Kidney (tissue), 14 donors: ENCODE measurements around the gene KCNH8. TPM values are rescaled to one million over a fixed set of nuclear protein-coding genes. Genes with fewer than 3 reads are reported as not detected.

ENCODE experiments used
- DNase-seq, 5 donors: peaks; one replicate each; pipeline ENCODE4 v3.0.0-alpha.2; 2013 to 2020
- FAIRE-seq: peaks from 2 replicates; lab custom pipeline; 2012; peaks lifted over from hg19 to GRCh38; lab: Jason Lieb, UNC
- H3K27ac ChIP-seq, 2 donors: one replicate each; pipeline ENCODE4 v1.7.0; 2013; ENCODE audit warnings: low read depth in 2 of 2, low read length in 2 of 2, inconsistent platforms in 1 of 2
- H3K27me3 ChIP-seq: one replicate; pipeline ENCODE4 v1.7.1; 2013; ENCODE audit warnings: low read length, inconsistent platforms; ENCODE audit not compliant: control insufficient read depth, insufficient read depth
- H3K36me3 ChIP-seq, 3 donors: one replicate each; pipeline versions ENCODE4 v1.7.0 to v1.7.1; 2013; ENCODE audit warnings: low read length in 3 of 3, control low read depth in 1 of 3, inconsistent platforms in 1 of 3; ENCODE audit not compliant: insufficient read depth in 3 of 3, control insufficient read depth in 2 of 3
- H3K4me1 ChIP-seq, 3 donors: one replicate each; pipeline versions ENCODE4 v1.7.0 to v1.7.1; 2013; ENCODE audit warnings: low read length in 3 of 3, inconsistent platforms in 1 of 3, low read depth in 1 of 3; ENCODE audit not compliant: control insufficient read depth in 2 of 3, insufficient read depth in 2 of 3
- H3K4me3 ChIP-seq, 3 donors: one replicate each; pipeline versions ENCODE4 v1.7.0 to v1.8.1; 2013; ENCODE audit warnings: low read length in 3 of 3, control low read depth in 1 of 3, inconsistent platforms in 1 of 3
- H3K9ac ChIP-seq, 3 donors: one replicate each; pipeline versions ENCODE4 v1.7.0 to v1.7.1; 2013; ENCODE audit warnings: low read length in 3 of 3, control low read depth in 1 of 3, inconsistent platforms in 1 of 3
- H3K9me3 ChIP-seq, 3 donors: one replicate each; pipeline versions ENCODE4 v1.7.0 to v1.7.1; 2013; ENCODE audit warnings: low read length in 3 of 3, control low read depth in 1 of 3, inconsistent platforms in 1 of 3; ENCODE audit not compliant: control insufficient read depth in 2 of 3, insufficient read depth in 1 of 3
- CTCF ChIP-seq: IDR thresholded peaks from 3 replicates; pipeline ENCODE4 v1.5.1; 2012; ENCODE audit warnings: mild to moderate bottlenecking, moderate library complexity, borderline replicate concordance; ENCODE audit not compliant: insufficient read depth; ENCODE audit errors: extremely low read depth
- intact Hi-C: fragments of 100-400 bp; cut with DNase I; formaldehyde crosslinking; loops from one replicate; pipeline ENCODE4 v1.11.1; 2022
- polyA plus RNA-seq: library from polyadenylated mRNA; stranded (reverse); fragments of 350-450 nt; fragmentation: Illumina TruSeq; extraction: RNeasy Lipid Tissue Mini Kit (QIAGEN cat#74804); gene quantifications from one replicate; pipeline ENCODE4 v1.2.3, GENCODE V29; 2014; ENCODE audit warnings: low read depth, low replicate concordance; ENCODE audit not compliant: insufficient read depth
- total RNA-seq: library from RNA; stranded (reverse); fragmentation: NEBNext Ultra II Directional; extraction: Animal tissue kit (Norgen Biotek cat#: 25700); gene quantifications from one replicate; pipeline ENCODE4 v1.2.1, GENCODE V29; 2021
- donor health status: control.
- donor health status: control.
- donor health status: control.
- donor health status: control.
- donor health status: control.
- donor health status: DM: yes; HTN: yes; CAD: no.
- donor health status: Normal renal cell carcinoma (clear cell type).

Gene KCNH8
- total and polyA plus RNA-seq, 2 donors from 2014 or later = 1.0 TPM; not detected in 1

GRCh38 chr3:19267040-19267439 is 118.7 kb downstream of the KCNH8 start:
- H3K9me3 ChIP-seq = no peaks in the 10 kb centered on the region
- H3K4me3 ChIP-seq = no peak overlapping the region
- H3K27ac ChIP-seq = no peak overlapping the region
- H3K4me1 ChIP-seq = no peaks in the 10 kb centered on the region
- H3K27me3 ChIP-seq = no peaks in the 10 kb centered on the region
- H3K9ac ChIP-seq = no peak overlapping the region
- FAIRE-seq (no peak), DNase-seq (no peak)
- intact Hi-C loops = no loop called here
- no peaks in the 10 kb centered on the region for H3K36me3 ChIP-seq
- TF ChIP-seq CTCF = no peak

- H3K27ac ChIP-seq = no peak overlapping the region
- no peaks in the 10 kb centered on the region for H3K27me3 ChIP-seq
- H3K4me3 ChIP-seq = no peak overlapping the region
- no peak for TF ChIP-seq CTCF
- no peak for DNase-seq
- no peaks in the 10 kb centered on the region for H3K4me1 ChIP-seq
- FAIRE-seq = no peak
- intact Hi-C loops = no loop called here
- no peaks in the 10 kb centered on the region for H3K9me3 ChIP-seq
- no peaks in the 10 kb centered on the region for H3K36me3 ChIP-seq
- H3K9ac ChIP-seq = no peak overlapping the region
These were observed 122.2 kb downstream of the KCNH8 start for GRCh38 chr3:19270481-19270880.

GRCh38 chr3:19272296-19272695 is 124.0 kb downstream of the KCNH8 start:
- no peak overlapping the region for H3K27ac ChIP-seq
- DNase-seq (no peak), FAIRE-seq (no peak)
- H3K4me3 ChIP-seq = no peak overlapping the region
- no peaks in the 10 kb centered on the region for H3K4me1 ChIP-seq
- intact Hi-C loops = no loop called here
- no peaks in the 10 kb centered on the region for H3K9me3 ChIP-seq
- H3K36me3 ChIP-seq = no peaks in the 10 kb centered on the region
- H3K9ac ChIP-seq = no peak overlapping the region
- no peak for TF ChIP-seq CTCF
- H3K27me3 ChIP-seq = no peaks in the 10 kb centered on the region

- no peak for FAIRE-seq
- Histone ChIP-seq H3K4me1 (no peaks in the 10 kb centered on the region), H3K36me3 (no peaks in the 10 kb centered on the region), H3K9me3 (no peaks in the 10 kb centered on the region), H3K9ac (no peak overlapping the region), H3K27ac (no peak overlapping the region), H3K4me3 (no peak overlapping the region), H3K27me3 (no peaks in the 10 kb centered on the region)
- DNase-seq = no peak
- no peak for TF ChIP-seq CTCF
- intact Hi-C loops = no loop called here
These were observed 124.8 kb downstream of the KCNH8 start for GRCh38 chr3:19273091-19273490.
